ENCODE data around the gene ZC3H10. TPM values are rescaled to one million over a fixed set of nuclear protein-coding genes. Genes with fewer than 3 reads are reported as not detected.
"Not testable (repeated sequence)": the region's sequence is repeated elsewhere in the genome, so short reads cannot be mapped to it uniquely, and the experiment has no call there.

Gene ZC3H10, protein sequence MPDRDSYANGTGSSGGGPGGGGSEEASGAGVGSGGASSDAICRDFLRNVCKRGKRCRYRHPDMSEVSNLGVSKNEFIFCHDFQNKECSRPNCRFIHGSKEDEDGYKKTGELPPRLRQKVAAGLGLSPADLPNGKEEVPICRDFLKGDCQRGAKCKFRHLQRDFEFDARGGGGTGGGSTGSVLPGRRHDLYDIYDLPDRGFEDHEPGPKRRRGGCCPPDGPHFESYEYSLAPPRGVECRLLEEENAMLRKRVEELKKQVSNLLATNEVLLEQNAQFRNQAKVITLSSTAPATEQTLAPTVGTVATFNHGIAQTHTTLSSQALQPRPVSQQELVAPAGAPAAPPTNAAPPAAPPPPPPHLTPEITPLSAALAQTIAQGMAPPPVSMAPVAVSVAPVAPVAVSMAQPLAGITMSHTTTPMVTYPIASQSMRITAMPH
- 10 to 100 TPM in 1 of 2 donors, under 1 TPM in 1; 0.99 to 11.2 TPM for total RNA-seq

GRCh38 chr12:56117778-56118687 lies at the start of gene ZC3H10:
Gene ZC3H10, plus strand, starts transcription at chr12:56118266. Its CDS starts 2,297 bp downstream, at chr12:56120563.
- ATAC-seq (peak; percentile 85), DNase-seq (peak; percentile 98 to 100 (median 99))
- H3K9me3 ChIP-seq: no peaks in the 10 kb centered on the region
- H3K36me3 ChIP-seq (replicated peaks in 1 of 2; ENCODE audit: insufficient read depth in 1 of 2, low read depth in 2 of 2): no peaks in the 10 kb centered on the region
- peaks cover 23% of the 10 kb centered on the region for H3K4me1 ChIP-seq
- TF ChIP-seq CTCF (IDR thresholded peaks at IDR 0.05): peak in 6 of 7 experiments; percentile 39 to 83 (median 76)
- TF ChIP-seq POLR2A (IDR thresholded peaks at IDR 0.05): peak; percentile 84 to 91 (median 90)
- intact Hi-C loops (cut with DNase I): no loop called here
- 0 to 7% methylated on average over 3 to 52 of the region's 61 CpGs for WGBS, 2 donors
- peak within 1 kb of the TSS; percentile 77 to 97 (median 91) for H3K27ac ChIP-seq
- peak within 1 kb of the TSS; percentile 3 to 41 for H3K4me3 ChIP-seq
- H3K27me3 ChIP-seq: no peaks in the 10 kb centered on the region

DNA sequence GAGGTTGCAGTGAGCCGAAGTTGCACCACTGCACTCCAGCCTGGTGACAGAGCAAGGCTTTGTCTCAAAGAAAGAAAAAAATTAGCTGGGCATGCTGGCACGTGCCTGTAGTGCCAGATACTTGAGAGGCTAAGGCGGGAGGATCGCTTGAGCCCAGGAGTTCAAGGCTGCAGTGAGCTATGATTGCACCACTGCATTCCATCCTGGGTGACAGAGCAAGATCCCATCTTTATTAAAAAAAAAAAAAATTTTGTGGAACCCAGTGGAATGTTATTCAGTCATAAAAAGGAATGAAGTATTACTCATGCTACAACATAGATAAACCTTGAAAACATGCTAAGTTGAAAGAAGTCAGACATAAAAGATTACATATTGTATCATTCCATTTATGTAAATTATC lies 46.4 kb upstream of the ZC3H10 start:
- intact Hi-C loops (cut with DNase I): no loop called here
- Histone ChIP-seq H3K4me1 (no peaks in the 10 kb centered on the region), H3K36me3 (replicated peaks in 1 of 2; ENCODE audit: insufficient read depth in 1 of 2, low read depth in 2 of 2) (no peaks in the 10 kb centered on the region), H3K9me3 (no peaks in the 10 kb centered on the region), H3K4me3 (no peak overlapping the region), H3K27ac (no peak overlapping the region), H3K27me3 (no peaks in the 10 kb centered on the region)
- WGBS, 2 donors: 68 to 77% methylated on average over 4 of the region's 4 CpGs
- TF ChIP-seq POLR2A (IDR thresholded peaks at IDR 0.05): no peak
- TF ChIP-seq CTCF (IDR thresholded peaks at IDR 0.05): no peak
- ATAC-seq: no peak
- no peak for DNase-seq

DNA sequence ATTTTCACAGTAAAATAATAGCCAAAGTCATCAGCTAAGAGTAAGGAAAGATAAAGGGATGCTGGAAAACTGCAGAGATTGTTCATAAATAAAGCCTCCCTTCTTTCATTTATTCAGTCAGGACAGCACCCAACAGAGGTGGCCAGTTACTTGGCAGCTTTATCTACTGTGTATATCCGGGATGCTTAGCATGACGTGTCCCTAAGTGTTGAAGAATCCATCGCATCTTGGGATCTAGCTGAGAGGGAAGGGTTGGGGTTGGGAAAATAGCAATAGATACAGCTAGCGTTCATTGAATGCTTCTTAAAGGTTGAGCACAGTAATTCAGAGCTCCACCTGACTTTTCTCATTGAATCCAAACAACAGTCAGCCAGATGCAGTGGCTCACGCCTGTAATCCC lies 43.7 kb upstream of the ZC3H10 start:
- Histone ChIP-seq H3K27ac (no peak overlapping the region), H3K4me1 (peaks cover 12% of the 10 kb centered on the region), H3K4me3 (no peak overlapping the region), H3K9me3 (no peaks in the 10 kb centered on the region), H3K27me3 (no peaks in the 10 kb centered on the region), H3K36me3 (replicated peaks in 1 of 2; ENCODE audit: insufficient read depth in 1 of 2, low read depth in 2 of 2) (no peaks in the 10 kb centered on the region)
- no peak for TF ChIP-seq POLR2A (IDR thresholded peaks at IDR 0.05)
- TF ChIP-seq CTCF (IDR thresholded peaks at IDR 0.05): no peak
- ATAC-seq (no peak), DNase-seq (no peak)
- intact Hi-C loops (cut with DNase I): no loop called here
- 81 to 84% methylated on average over 4 to 5 of the region's 5 CpGs for whole genome bisulfite sequencing, 2 donors

DNA sequence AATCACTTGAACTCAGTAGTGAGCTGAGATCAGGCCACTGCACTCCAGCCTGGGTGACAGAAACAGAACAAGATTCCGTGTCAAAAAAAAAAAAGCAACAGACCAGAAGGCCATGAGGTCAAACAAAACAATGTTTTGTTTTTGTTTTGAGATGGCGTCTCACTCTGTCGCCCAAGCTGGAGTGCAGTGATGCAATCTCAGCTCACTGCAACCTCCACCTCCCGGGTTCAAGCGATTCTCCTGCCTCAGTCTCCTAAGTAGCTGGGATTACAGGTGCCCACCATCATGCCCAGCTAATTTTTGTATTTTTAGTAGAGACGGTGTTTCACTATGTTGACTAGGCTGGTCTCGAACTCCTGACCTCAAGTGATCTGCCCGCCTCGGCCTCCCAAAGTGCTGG lies 40.1 kb upstream of the ZC3H10 start:
- H3K27ac ChIP-seq: peak overlapping the region in 3 of 4 donors; percentile 95 to 98 (median 97)
- intact Hi-C loops (cut with DNase I); H3K36me3 ChIP-seq (replicated peaks in 1 of 2; ENCODE audit: insufficient read depth in 1 of 2, low read depth in 2 of 2); H3K9me3 ChIP-seq; DNase-seq; H3K27me3 ChIP-seq; H3K4me3 ChIP-seq; ATAC-seq: not testable (repeated sequence)
- peaks cover 33% of the 10 kb centered on the region for H3K4me1 ChIP-seq
- 85 to 94% methylated on average over 7 to 9 of the region's 9 CpGs for WGBS, 2 donors

DNA sequence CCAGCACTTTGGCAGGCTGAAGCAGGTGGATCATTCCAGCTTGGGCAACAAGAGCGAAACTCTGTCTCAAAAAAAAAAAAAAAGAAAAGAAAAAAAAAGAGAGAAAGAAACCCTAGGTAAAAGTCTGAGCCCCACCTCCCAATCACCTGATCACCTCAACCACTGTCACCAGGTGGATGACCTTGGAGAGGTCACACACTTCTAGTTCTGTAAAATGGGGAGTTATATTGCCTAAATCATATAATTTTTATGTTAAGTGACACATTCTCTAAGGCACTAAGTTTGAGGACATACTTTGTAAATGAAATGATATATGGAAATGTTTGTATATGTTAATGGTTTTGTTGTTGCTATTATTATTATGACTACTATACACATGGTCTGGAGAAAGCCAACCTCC lies 39.6 kb upstream of the ZC3H10 start:
- peak overlapping the region; percentile 95 to 98 (median 98) for H3K27ac ChIP-seq
- H3K4me1 ChIP-seq: peaks cover 38% of the 10 kb centered on the region
- H3K27me3 ChIP-seq: no peaks in the 10 kb centered on the region
- ATAC-seq (no peak), DNase-seq (no peak)
- no peaks in the 10 kb centered on the region for H3K9me3 ChIP-seq
- no peaks in the 10 kb centered on the region for H3K36me3 ChIP-seq (replicated peaks in 1 of 2; ENCODE audit: insufficient read depth in 1 of 2, low read depth in 2 of 2)
- intact Hi-C loops (cut with DNase I): no loop called here
- no peak overlapping the region for H3K4me3 ChIP-seq
- TF ChIP-seq POLR2A (IDR thresholded peaks at IDR 0.05) (no peak), CTCF (IDR thresholded peaks at IDR 0.05) (no peak)
- 95 to 100% methylated on average over 1 of the region's 1 CpG for WGBS, 2 donors

Measured in body of pancreas (tissue), 4 donors.